ENCODE measurements around the gene LPGAT1.

- no peak for TF ChIP-seq EZH2 (IDR thresholded peaks at IDR 0.05; ENCODE audit: borderline replicate concordance, low read depth, low read length, severe bottlenecking)
- TF ChIP-seq CTCF (IDR thresholded peaks at IDR 0.05; ENCODE audit: extremely low read depth in 1 of 2, insufficient read depth in 1 of 2, low read depth in 1 of 2, low read length in 2 of 2) = no peak
- no peak for TF ChIP-seq POLR2AphosphoS5 (IDR thresholded peaks at IDR 0.05; ENCODE audit: insufficient read depth, low read depth, low read length)
- TF ChIP-seq POLR2A (IDR thresholded peaks at IDR 0.05; ENCODE audit: low read depth, low read length) = no peak
- TF ChIP-seq MYC (IDR thresholded peaks at IDR 0.05; ENCODE audit: low read depth, low read length) = no peak
Observed at GRCh38 chr1:211741116-211741515, 89.4 kb downstream of the LPGAT1 start.
